ENCODE data around the gene LHX3.

The LHX3 gene

DNA sequence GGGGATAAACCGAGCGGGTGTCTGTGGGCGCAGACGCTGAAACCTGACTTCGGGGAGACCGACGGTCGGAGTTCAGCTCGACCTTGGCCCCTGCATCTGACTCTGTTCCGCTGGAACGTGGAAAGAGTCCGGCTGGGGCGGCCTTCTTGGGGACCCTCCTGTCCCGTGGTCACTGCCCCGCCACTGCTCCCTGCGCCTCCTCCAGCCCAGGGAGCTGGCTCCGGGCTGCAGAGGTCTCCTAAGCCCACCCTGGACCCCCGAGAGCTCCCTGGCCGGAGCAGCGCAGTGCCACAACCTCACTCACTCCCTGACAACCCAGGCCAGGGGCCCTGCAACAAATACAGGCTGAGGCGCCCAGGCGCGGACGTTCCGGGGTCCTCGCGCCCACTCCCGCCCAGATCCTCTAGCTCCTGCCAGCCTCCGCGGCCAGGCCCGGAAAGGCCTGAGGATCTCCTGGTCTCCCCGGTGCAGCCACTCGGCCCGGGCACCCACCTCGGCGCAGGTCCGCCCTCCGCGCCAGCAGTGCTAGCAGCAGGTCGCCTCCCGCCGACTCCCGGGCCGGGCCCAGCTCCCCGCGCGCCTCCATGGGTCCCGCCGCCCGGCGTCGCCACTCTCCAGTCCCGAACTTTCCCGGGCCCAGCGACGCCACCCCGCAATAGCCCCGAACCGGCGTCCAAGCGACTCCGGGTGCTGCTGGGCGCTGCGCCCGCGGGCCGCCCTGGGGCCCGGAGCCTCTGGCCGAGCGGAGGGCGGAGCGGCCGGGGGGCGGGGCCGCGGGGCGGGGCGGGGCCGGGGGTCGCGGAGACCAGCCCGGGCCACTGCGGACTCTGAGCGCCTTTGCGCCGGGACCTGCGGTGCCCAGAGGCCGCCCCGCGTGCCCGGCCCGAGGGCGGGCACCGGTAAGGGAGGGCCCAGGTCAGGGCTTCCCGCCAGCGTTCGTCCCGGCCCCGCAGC, 2.2 kb downstream of the LHX3 start:
- no peak overlapping the region for H3K27ac Mint-ChIP-seq
- no peak overlapping the region for H3K4me3 Mint-ChIP-seq
- peaks cover 11 to 50% of the 10 kb centered on the region in 2 donors for H3K27me3 Mint-ChIP-seq
- H3K4me1 Mint-ChIP-seq (ENCODE audit: low read depth in 2 of 2), result peaks cover 3 to 5% of the 10 kb centered on the region in 2 donors
- H3K9me3 Mint-ChIP-seq, result no peaks in the 10 kb centered on the region
- ATAC-seq (replicated peaks) (no peak), DNase-seq (no peak)
- H3K36me3 Mint-ChIP-seq (ENCODE audit: insufficient read depth), result no peaks in the 10 kb centered on the region

DNA sequence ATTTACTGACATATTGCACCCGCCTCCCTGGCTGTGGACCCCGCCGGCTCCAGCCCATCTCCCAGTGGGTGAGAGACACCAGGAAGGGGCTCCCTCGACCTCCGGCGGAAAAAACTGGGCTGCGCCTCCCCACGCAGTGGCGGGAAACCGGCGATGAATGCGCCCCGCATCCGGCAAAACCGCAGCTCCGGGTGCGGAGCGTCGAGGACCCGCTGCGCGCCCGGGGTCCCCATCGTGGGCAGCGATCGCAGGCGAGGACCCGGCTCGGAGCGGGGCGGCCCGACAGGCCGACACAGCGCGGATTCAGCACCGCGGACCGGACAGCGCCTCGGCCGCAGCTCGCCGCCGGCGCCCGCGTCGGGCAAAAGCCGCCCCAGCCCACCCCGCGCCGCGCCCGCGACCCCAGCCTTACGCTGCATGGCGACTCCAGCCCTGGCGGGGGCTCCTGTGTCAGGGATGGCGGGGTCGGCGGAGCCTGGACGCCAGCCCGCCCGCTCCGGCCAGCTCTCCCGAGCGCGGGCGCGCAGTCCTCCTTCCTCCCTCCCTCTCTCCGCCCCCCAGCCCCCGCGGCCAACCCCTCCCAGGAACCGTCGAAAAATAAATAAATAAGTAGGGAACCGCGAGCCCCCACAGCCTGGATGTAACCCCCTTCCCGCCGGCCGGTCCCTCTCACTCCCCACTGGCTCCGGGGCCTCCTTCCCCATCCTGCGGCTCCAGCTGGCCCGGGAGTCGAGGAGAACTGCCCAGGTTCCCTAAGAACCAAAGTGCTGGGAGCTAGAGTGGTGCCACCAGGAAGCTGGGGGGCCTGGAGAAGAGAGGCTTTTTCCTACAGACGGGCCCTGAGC, 3.1 kb downstream of the LHX3 start:
- peaks cover 2% of the 10 kb centered on the region in 2 donors for H3K4me1 Mint-ChIP-seq (ENCODE audit: low read depth in 2 of 2)
- H3K27me3 Mint-ChIP-seq, result peaks cover 13 to 59% of the 10 kb centered on the region in 2 donors
- DNase-seq, result no peak
- no peak for ATAC-seq (replicated peaks)
- H3K4me3 Mint-ChIP-seq, result no peak overlapping the region
- no peaks in the 10 kb centered on the region for H3K9me3 Mint-ChIP-seq
- H3K36me3 Mint-ChIP-seq (ENCODE audit: insufficient read depth), result no peaks in the 10 kb centered on the region
- no peak overlapping the region for H3K27ac Mint-ChIP-seq

DNA sequence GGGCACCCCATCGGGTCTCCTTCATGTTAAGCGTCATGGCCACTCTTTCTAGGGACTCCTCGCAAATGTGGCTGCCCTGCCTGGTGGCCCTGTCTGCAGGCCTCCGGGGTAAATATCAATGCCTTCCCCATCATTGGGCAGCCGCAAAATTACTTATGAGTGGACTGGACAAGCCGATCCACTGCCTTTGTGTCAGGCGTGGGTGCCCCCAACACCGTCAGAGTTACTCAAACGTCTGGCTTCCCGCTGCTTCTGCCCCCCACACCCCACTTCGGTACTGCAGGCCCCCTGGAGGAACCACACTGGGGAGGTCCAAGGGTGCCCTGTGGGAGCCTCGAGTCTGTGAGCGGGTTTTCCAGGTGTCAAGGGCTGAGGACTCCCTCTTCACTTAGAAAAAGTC, 3.8 kb downstream of the LHX3 start:
- Mint-ChIP-seq H3K27me3 (peaks cover 20 to 65% of the 10 kb centered on the region in 2 donors), H3K4me1 (ENCODE audit: low read depth in 2 of 2) (peaks cover 7% of the 10 kb centered on the region in 2 donors), H3K36me3 (ENCODE audit: insufficient read depth) (no peaks in the 10 kb centered on the region), H3K9me3 (no peaks in the 10 kb centered on the region), H3K27ac (no peak overlapping the region), H3K4me3 (no peak overlapping the region)
- ATAC-seq (replicated peaks) (no peak), DNase-seq (no peak)

DNA sequence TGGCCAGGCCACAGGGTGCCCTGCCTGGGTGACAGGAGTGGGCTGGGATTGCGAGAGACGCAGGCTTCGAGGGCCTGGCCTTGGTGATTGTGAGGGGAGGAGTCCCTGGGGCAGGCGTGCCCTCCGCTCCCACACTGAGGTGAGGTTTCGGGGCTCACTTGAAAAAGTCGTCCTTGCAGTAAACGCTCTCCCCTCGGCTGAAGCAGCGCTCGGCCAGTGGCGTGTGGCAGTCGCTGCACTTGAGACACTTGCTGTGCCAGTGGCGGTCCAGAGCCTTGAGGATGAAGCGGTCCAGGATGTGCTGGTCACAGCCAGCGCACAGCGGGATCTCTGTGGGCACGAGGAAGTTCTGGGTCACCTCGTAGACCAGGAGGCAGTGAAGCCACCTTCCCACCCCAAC, 4.5 kb downstream of the LHX3 start:
- Mint-ChIP-seq H3K27ac (no peak overlapping the region), H3K36me3 (ENCODE audit: insufficient read depth) (no peaks in the 10 kb centered on the region), H3K9me3 (no peaks in the 10 kb centered on the region), H3K4me1 (ENCODE audit: low read depth in 2 of 2) (peaks cover 7 to 8% of the 10 kb centered on the region in 2 donors), H3K27me3 (peaks cover 25 to 66% of the 10 kb centered on the region in 2 donors), H3K4me3 (no peak overlapping the region)
- DNase-seq, result no peak
- ATAC-seq (replicated peaks), result no peak

DNA sequence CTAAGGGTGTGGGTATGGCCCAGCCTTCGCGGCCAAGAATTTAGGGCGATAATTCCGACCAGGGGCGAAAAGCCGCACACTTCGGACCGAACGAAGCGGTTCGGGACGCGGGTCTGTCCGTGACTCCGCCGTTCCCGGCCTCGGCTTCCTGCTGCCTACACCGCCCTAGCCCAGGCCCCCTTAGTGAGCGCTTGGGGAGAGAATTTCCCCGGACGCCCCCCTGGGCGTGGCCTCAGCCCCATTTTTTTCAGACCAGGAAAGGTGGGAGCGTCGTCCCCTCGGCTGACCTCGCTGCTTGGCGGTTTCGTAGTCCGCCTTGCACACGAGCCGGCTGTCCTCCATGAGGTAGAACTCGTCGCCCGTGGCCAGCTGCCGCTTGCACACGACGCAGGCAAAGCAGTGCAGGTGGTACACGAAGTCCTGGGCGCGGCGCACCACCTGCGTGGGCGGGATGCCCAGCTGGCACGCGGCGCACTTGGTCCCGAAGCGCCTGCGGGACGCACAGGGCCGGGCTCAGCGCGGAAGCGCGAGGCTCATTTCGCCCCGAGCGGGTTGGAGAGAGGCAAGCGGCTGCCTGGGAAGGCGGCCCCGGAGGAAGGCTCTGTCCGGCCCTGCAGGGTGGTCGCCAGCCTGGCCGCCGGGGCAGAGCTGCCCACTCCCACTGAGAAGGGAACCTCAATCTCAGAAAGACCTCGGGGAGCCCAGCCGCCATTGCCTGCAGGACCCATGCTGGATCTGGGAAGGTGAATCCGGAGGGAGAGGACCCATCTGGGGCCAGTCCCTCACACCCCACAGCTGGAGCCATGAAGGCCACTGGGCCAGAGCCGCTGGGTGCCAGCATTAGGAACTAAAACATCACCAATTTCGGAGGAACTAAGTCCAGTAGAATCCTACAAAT, 5.3 kb downstream of the LHX3 start:
- no peak overlapping the region for H3K4me3 Mint-ChIP-seq
- DNase-seq (no peak), ATAC-seq (replicated peaks) (no peak)
- H3K27ac Mint-ChIP-seq, result no peak overlapping the region
- no peaks in the 10 kb centered on the region for H3K36me3 Mint-ChIP-seq (ENCODE audit: insufficient read depth)
- peaks cover 25 to 69% of the 10 kb centered on the region in 2 donors for H3K27me3 Mint-ChIP-seq
- no peaks in the 10 kb centered on the region for H3K9me3 Mint-ChIP-seq
- H3K4me1 Mint-ChIP-seq (ENCODE audit: low read depth in 2 of 2), result peaks cover 7 to 8% of the 10 kb centered on the region in 2 donors

DNA sequence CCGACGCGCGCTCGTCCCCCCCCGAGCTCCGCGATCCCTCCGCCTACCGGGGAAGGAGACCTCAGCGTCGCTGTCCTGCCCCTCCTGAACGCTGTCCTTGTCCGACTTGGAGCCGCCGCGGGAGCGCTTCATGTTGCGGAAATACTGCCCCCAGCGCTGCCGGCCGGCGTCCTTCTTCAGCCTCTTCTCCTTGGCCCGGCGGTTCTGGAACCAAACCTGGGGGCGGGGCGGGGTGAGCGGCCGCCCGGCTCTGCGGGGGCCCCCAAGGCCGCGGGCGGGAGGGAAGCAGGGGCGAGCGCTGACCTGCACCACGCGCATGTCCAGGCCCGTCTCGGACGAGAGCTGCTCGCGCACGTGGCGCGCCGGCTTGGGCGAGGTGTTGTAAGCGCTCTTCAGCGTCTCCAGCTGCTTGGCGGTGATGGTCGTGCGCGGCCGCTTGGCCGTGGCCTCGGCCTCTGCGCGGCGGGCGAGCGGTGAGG, 6.3 kb downstream of the LHX3 start:
- Mint-ChIP-seq H3K9me3 (no peaks in the 10 kb centered on the region), H3K4me3 (no peak overlapping the region), H3K27ac (no peak overlapping the region), H3K36me3 (ENCODE audit: insufficient read depth) (no peaks in the 10 kb centered on the region), H3K27me3 (peaks cover 25 to 66% of the 10 kb centered on the region in 2 donors), H3K4me1 (ENCODE audit: low read depth in 2 of 2) (peaks cover 7 to 8% of the 10 kb centered on the region in 2 donors)
- no peak for ATAC-seq (replicated peaks)
- no peak for DNase-seq

DNA sequence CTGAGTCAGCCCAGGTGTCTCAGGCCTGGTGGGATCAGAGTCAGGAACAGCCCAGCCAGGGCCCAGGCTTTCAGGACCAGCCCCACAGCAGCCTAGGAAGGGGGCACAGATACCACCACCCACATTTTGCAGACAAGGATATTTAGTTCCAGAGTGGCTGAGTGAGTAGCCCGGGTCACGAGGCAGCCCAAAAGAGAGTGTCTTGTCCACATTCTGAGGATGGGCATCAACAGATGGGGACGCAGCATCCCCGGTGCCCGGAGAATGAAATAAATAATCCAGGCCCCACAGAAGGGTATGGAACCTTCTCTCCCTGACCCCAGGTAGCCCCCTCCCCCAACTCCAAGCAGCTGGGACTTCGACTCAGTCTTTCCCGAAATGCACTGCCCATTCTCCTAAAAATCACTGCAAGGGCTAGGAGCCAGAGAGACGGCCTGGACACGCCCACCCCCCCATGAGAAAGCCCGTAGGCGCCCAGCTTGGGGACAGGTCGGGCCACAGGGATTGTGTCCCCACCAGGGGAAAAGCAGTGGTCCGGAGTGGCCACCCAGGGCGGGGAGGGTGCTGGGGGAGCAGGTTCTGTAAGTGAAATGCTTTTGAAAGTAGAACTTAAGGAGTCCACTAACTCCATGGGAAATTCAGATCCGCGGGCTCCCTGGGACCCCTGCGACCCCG, 6.9 kb downstream of the LHX3 start:
- Mint-ChIP-seq H3K27me3 (peaks cover 25 to 61% of the 10 kb centered on the region in 2 donors), H3K4me3 (no peak overlapping the region)

DNA sequence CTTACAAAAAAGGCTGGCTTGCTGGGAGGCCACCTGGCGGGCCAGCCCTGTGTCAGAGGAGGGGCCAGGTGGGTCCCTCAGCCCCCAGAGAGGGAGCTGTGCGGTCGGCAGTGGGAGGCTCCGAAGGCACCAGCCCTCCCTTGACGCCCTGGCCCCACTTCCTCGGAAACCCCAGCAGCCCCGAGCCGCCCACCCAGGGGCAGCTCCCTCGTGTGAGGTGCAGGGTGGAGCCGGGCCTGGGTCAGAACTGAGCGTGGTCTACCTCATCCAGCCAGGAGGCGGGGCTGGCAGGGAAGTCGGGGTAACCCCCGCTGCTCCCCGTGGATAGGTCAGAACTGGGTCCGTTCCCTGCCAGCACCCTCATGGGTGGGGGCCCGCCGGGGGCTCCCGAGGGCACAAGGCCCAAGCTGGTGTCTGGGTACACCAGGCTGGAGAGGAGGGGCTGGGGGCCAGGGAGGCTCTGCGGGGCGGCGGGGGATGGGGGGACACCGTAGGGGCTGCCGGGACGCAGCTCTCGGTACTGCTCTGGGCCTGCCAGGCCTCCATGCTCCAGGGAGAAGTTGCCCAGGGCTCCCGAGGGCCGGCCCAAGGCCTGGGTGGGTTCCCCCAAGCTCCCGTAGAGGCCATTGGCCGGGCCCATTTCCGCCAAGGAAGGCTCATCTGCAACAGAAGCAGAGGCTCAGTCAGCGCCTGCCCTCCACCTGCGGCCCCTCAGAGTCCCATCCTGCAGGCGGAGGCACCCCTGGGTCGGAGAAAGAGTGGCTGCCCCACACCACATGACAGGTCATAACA, 7.6 kb downstream of the LHX3 start:
- Mint-ChIP-seq H3K27ac (peak overlapping the region in 1 of 2 donors; percentile 29), H3K4me1 (ENCODE audit: low read depth in 2 of 2) (peaks cover 5 to 8% of the 10 kb centered on the region in 2 donors), H3K27me3 (peaks cover 25 to 61% of the 10 kb centered on the region in 2 donors), H3K9me3 (no peaks in the 10 kb centered on the region), H3K4me3 (no peak overlapping the region), H3K36me3 (ENCODE audit: insufficient read depth) (no peaks in the 10 kb centered on the region)
- no peak for DNase-seq
- no peak for ATAC-seq (replicated peaks)

More for the DNA sequence above, 6.9 kb downstream of the LHX3 start:
- DNase-seq (no peak), ATAC-seq (replicated peaks) (no peak)
- H3K9me3 Mint-ChIP-seq, result no peaks in the 10 kb centered on the region
- H3K4me1 Mint-ChIP-seq (ENCODE audit: low read depth in 2 of 2), result peaks cover 5 to 8% of the 10 kb centered on the region in 2 donors
- H3K36me3 Mint-ChIP-seq (ENCODE audit: insufficient read depth), result no peaks in the 10 kb centered on the region
- no peak overlapping the region for H3K27ac Mint-ChIP-seq

DNA sequence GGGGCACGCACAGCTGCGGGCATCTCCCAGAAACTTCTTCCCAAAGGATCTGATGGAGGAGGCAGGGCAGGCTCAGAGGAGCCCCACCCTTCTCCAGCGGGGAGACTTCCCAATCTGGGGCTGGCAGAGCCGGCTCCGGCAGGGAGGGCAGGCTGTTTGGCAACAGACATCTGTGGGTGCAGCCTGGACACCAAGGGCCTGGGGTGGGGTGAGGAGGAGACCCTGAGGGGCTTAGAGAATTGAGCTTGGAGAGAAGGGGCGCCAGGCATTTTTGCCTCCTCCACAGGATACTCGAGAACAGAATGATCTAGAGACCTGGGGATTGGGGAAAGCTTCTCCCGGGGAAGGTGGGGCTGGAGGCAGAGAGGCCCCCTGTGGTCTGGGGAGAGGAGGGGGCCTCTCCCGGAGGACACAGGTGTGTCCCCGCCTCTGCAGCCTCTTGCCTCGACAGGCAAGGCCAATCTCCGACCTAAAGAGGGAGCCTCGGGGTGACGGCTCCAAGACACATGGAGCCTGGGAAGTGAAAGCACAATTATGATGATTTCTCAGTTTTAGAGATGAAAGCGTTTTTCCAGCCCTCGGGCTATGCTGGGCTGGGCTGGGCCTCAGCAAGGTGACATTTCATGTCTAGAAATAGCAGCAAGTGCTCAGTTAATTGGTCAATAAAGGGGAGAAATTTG, 8.4 kb downstream of the LHX3 start:
- ATAC-seq (replicated peaks) (no peak), DNase-seq (no peak)
- H3K27me3 Mint-ChIP-seq, result peaks cover 29 to 65% of the 10 kb centered on the region in 2 donors
- H3K4me1 Mint-ChIP-seq (ENCODE audit: low read depth in 2 of 2), result peaks cover 5 to 8% of the 10 kb centered on the region in 2 donors
- H3K27ac Mint-ChIP-seq, result peak overlapping the region in 1 of 2 donors; percentile 29
- H3K4me3 Mint-ChIP-seq, result no peak overlapping the region
- no peaks in the 10 kb centered on the region for H3K9me3 Mint-ChIP-seq
- no peaks in the 10 kb centered on the region for H3K36me3 Mint-ChIP-seq (ENCODE audit: insufficient read depth)

DNA sequence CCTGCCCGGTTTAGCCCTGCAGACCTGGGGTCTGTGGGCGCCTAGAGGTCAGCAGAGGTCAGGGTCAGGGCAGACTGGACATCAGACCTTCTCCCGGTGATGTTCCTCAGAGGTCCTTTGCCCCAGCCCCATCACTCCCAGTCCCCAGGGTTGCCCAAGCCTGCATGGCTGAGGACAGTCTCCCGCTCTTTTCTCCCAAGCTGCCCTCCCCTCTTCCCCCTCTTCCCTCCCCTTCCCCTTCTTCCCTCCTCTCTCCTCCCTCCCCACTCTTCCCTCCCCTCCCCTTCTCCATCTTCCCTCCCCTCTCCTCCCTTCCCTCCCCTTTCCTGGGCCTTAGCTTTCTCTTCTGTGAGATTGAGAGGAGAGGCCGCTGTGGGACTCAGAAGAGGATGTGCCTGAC, 10.4 kb downstream of the LHX3 start:
- Mint-ChIP-seq H3K9me3 (no peaks in the 10 kb centered on the region), H3K27me3 (peaks cover 33 to 69% of the 10 kb centered on the region in 2 donors), H3K27ac (no peak overlapping the region), H3K36me3 (ENCODE audit: insufficient read depth) (no peaks in the 10 kb centered on the region), H3K4me3 (no peak overlapping the region), H3K4me1 (ENCODE audit: low read depth in 2 of 2) (peaks cover 5 to 8% of the 10 kb centered on the region in 2 donors)
- ATAC-seq (replicated peaks) (no peak), DNase-seq (no peak)

DNA sequence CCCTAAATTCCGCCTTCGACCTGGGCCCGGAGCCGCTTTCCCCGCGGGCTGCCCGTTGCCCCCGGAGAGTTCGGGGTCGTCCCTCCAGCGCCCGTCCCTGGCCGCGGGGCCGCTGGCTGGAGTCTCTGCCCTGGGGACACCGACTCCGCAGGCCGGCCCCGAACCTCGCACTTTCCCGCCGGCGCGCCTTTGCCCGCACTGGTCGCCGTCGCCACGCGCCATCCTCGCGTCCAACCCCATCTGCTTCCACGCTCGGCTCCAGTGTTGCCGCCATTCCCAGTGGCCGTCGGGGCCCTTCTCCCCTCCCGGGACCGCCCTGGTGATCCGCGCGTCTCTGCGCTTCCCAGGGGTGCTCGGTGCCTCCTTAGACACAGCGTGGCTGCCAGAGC, 11.0 kb downstream of the LHX3 start:
- Mint-ChIP-seq H3K9me3 (no peaks in the 10 kb centered on the region), H3K36me3 (ENCODE audit: insufficient read depth) (no peaks in the 10 kb centered on the region), H3K4me3 (no peak overlapping the region), H3K27me3 (peaks cover 33 to 75% of the 10 kb centered on the region in 2 donors), H3K4me1 (ENCODE audit: low read depth in 2 of 2) (peaks cover 5 to 8% of the 10 kb centered on the region in 2 donors), H3K27ac (no peak overlapping the region)
- ATAC-seq (replicated peaks), result no peak
- no peak for DNase-seq

All from effector memory CD8-positive, alpha-beta T cell (primary cell).